PC-9 (cell line): ENCODE measurements around the gene MERTK.
"Not testable (repeated sequence)": the region's sequence is repeated elsewhere in the genome, so short reads cannot be mapped to it uniquely, and the experiment has no call there.

Experiments
- CTCF ChIP-seq: fragments of 200-600 bp; sonication (generic); conservative IDR thresholded peaks from 2 replicates; pipeline ENCODE4 v1.6.1; 2017; ENCODE audit warnings: mixed run types, antibody characterized with exemption, mild to moderate bottlenecking, moderate library complexity
- EZH2 ChIP-seq: fragments of 200-600 bp; sonication (generic); IDR thresholded peaks from 2 replicates; pipeline ENCODE4 v1.8.0; 2017; ENCODE audit warnings: antibody characterized with exemption, low read depth

DNA sequence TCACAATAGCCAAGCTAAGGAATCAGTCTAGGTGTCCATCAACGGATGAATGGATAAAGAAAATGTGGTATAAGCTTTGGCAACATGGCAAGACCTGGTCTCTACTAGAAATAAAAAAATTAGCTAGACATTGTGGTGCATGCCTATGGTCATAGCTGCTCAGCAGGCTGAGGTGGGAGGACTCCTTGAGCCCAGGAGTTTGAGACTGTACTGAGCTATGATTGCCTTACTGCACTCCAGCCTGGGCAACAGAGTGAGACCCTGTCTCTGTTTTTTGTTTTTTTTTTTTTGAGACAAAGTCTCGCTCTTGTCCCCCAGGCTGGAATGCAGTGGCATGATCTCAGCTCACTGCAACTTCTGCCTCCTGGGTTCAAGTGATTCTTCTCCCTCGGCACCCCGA is 11.6 kb downstream of the MERTK start:
- not testable (repeated sequence) for TF ChIP-seq EZH2, CTCF
